GM23338 (cell line): ENCODE results near the gene TAPBPL. TPM values are rescaled to one million over a fixed set of nuclear protein-coding genes. Genes with fewer than 3 reads are reported as not detected.

Source experiments
- ATAC-seq: fragments of 200-7000 bp; cut with Tn5 transposase; 3 replicates; pipeline ENCODE4 v1.9.1; 2020
- DNase-seq: peaks from one replicate; pipeline ENCODE4 v3.0.0-alpha.2; 2015; ENCODE audit warnings: low spot score
- H2AFZ ChIP-seq: fragments of 200-600 bp; sonication (generic); 2 replicates; pipeline ENCODE4 v1.8.0; 2016; ENCODE audit warnings: antibody characterized with exemption, mild to moderate bottlenecking, moderate library complexity
- H3F3A ChIP-seq: fragments of 200-600 bp; sonication (generic); replicated peaks from 2 replicates; pipeline ENCODE4 v1.8.0; 2017; ENCODE audit warnings: antibody characterized with exemption, mixed run types, low read depth
- H3K27ac ChIP-seq: fragments of 200-600 bp; sonication (generic); 2 replicates; pipeline ENCODE4 v1.6.1; 2016; ENCODE audit warnings: low read depth
- H3K27me3 ChIP-seq: fragments of 200-600 bp; sonication (generic); 2 replicates; pipeline ENCODE4 v1.8.0; 2016; ENCODE audit warnings: mild to moderate bottlenecking, mixed run types, moderate library complexity; ENCODE audit not compliant: insufficient read depth
- H3K36me3 ChIP-seq: fragments of 200-600 bp; sonication (generic); 2 replicates; pipeline ENCODE4 v1.8.0; 2016; ENCODE audit warnings: mild to moderate bottlenecking; ENCODE audit not compliant: insufficient read depth
- H3K4me1 ChIP-seq: fragments of 200-600 bp; sonication (generic); 2 replicates; pipeline ENCODE4 v1.8.0; 2016; ENCODE audit warnings: mild to moderate bottlenecking, moderate library complexity; ENCODE audit not compliant: insufficient read depth
- H3K4me2 ChIP-seq: fragments of 200-600 bp; sonication (generic); 2 replicates; pipeline ENCODE4 v1.7.1; 2017; ENCODE audit warnings: mixed run types
- H3K4me3 ChIP-seq: fragments of 200-600 bp; sonication (generic); 2 replicates; pipeline ENCODE4 v1.6.1; 2016; ENCODE audit warnings: mixed run types
- H3K79me2 ChIP-seq: fragments of 200-600 bp; sonication (generic); replicated peaks from 2 replicates; pipeline ENCODE4 v1.8.0; 2017; ENCODE audit warnings: mild to moderate bottlenecking; ENCODE audit not compliant: insufficient read depth
- H3K9me2 ChIP-seq: fragments of 200-600 bp; sonication (generic); 2 replicates; pipeline ENCODE4 v1.8.0; 2017; ENCODE audit not compliant: insufficient read depth
- H4K20me1 ChIP-seq: fragments of 200-600 bp; sonication (generic); replicated peaks from 2 replicates; pipeline ENCODE4 v1.8.0; 2017; ENCODE audit warnings: mild to moderate bottlenecking; ENCODE audit not compliant: insufficient read depth
- H3K27ac Mint-ChIP-seq: 2 replicates; pipeline ENCODE4 v1.8.0; 2020; ENCODE audit warnings: inconsistent platforms, mild to moderate bottlenecking, moderate library complexity, mixed read lengths
- H3K27me3 Mint-ChIP-seq: 3 replicates; pipeline ENCODE4 v1.8.0; 2022; ENCODE audit warnings: low read depth, mild to moderate bottlenecking, moderate library complexity, mixed read lengths, inconsistent platforms; ENCODE audit not compliant: insufficient read depth, poor library complexity
- H3K36me3 Mint-ChIP-seq: 3 replicates; pipeline ENCODE4 v1.8.0; 2021; ENCODE audit warnings: low read depth, mild to moderate bottlenecking, inconsistent platforms, moderate library complexity, mixed read lengths
- H3K4me1 Mint-ChIP-seq: 3 replicates; pipeline ENCODE4 v1.8.0; 2020; ENCODE audit warnings: mild to moderate bottlenecking, inconsistent platforms, mixed read lengths
- H3K4me3 Mint-ChIP-seq: 3 replicates; pipeline ENCODE4 v1.8.0; 2021; ENCODE audit warnings: moderate library complexity, mild to moderate bottlenecking, inconsistent platforms, mixed read lengths
- H3K9me3 Mint-ChIP-seq: 3 replicates; pipeline ENCODE4 v1.8.0; 2020; ENCODE audit warnings: moderate library complexity, mild to moderate bottlenecking, inconsistent platforms, mixed read lengths
- EZH2 ChIP-seq: fragments of 200-600 bp; sonication (generic); IDR thresholded peaks from one replicate; pipeline ENCODE4 v1.8.0; 2017; ENCODE audit warnings: antibody characterized with exemption, mild to moderate bottlenecking, low read depth; ENCODE audit not compliant: unreplicated experiment
- EZH2phosphoT487 ChIP-seq: fragments of 200-600 bp; sonication (generic); IDR thresholded peaks from one replicate; pipeline ENCODE4 v1.8.1; 2018; ENCODE audit warnings: antibody characterized with exemption; ENCODE audit not compliant: unreplicated experiment
- JUNB ChIP-seq: IDR thresholded peaks from one replicate; pipeline ENCODE4 v1.6.1; 2016; ENCODE audit warnings: antibody characterized with exemption; ENCODE audit not compliant: unreplicated experiment
- NANOG ChIP-seq: IDR thresholded peaks from 2 replicates; pipeline ENCODE4 v1.6.1; 2016; ENCODE audit warnings: antibody characterized with exemption, borderline replicate concordance
- POLR2AphosphoS5 ChIP-seq: IDR thresholded peaks from 2 replicates; pipeline ENCODE4 v1.6.1; 2016; ENCODE audit warnings: antibody characterized with exemption, low read depth
- ZNF114 ChIP-seq: fragments of 250-450 bp; sonication (Bioruptor Pico); IDR thresholded peaks from 2 replicates; pipeline ENCODE4 v1.5.0; 2020; ENCODE audit warnings: mild to moderate bottlenecking, moderate library complexity
- ZNF331 ChIP-seq: fragments of 250-450 bp; sonication (Bioruptor Pico); IDR thresholded peaks from 2 replicates; pipeline ENCODE4 v1.5.0; 2020; ENCODE audit warnings: low read depth, mild to moderate bottlenecking, moderate library complexity
- polyA plus RNA-seq: library from polyadenylated mRNA; unstranded; fragments of >200 nt; fragmentation: Nextera tagmentation; extraction: Ambion mirVana; gene quantifications from 2 replicates; pipeline ENCODE4 v1.2.1, GENCODE V29; 2016
- total RNA-seq: library from RNA; depleted of rRNA; stranded (reverse); fragments of >200 nt; shearing (Covaris generic); gene quantifications from 2 replicates; pipeline ENCODE4 v1.2.3, GENCODE V29; 2014
- TF ChIP-seq, protein P1 (sequence below): fragments of 250-450 bp; sonication (Bioruptor Pico); IDR thresholded peaks from 2 replicates; pipeline ENCODE4 v1.5.0; 2020; ENCODE audit warnings: mild to moderate bottlenecking, moderate library complexity
- TF ChIP-seq, protein P2 (sequence below): IDR thresholded peaks from one replicate; pipeline ENCODE4 v1.6.1; 2018; ENCODE audit warnings: antibody characterized with exemption; ENCODE audit not compliant: unreplicated experiment
- TF ChIP-seq, protein P3 (sequence below), 2 experiments: fragments of 200-600 bp in 1 of 2; sonication (generic) in 1 of 2; conservative IDR thresholded peaks; 2 replicates each; pipeline versions ENCODE4 v1.5.1 to v1.6.1; 2016 to 2017; ENCODE audit warnings: antibody characterized with exemption in 2 of 2, low read depth in 2 of 2, mild to moderate bottlenecking in 2 of 2, moderate library complexity in 1 of 2

TAPBPL gene
- total and polyA plus RNA-seq, 2 experiments from 2014 or later = 0.59 to 0.65 TPM

DNA sequence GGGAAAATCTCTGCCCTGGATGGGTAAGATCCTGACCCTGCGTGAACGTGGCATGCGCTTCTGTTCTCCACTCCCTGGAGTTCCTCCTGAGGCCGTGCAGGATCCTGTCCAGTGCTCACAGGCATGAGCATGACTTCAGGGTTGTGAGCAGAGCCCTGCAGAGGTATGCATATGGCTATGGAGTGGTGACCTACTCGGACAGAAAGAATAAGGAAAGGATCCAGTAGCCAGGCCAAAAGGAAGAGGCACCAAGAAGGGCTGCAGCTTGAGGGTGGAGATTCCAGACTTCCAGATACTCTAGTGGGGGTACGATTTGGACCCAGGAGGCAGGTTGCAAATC is 27.9 kb upstream of the TAPBPL start:
- H3K4me3 ChIP-seq = no peak overlapping the region
- no peak overlapping the region for H3K27ac Mint-ChIP-seq

DNA sequence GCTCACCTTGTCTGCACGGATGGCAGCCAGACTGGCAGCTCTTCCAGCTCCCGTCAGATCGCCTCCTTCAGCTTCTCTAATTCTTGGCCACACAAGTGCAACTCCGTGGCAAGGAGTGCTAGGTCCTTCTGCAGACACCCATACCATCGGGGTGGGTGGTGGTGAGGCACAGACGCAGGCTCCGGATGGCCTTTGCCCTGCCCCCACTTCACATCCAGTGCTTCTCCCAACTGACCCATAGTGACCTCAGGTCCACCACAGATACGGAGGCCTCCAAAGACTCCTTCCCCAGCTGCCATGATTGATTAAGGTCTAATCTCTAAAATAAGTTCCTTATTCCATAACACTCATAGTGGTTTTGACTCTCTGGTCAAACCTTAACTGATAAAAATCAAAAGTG is 27.0 kb upstream of the TAPBPL start:
- Histone ChIP-seq H3F3A (no peaks in the 10 kb centered on the region), H3K27ac (no peak overlapping the region), H2AFZ (no peak overlapping the region), H4K20me1 (no peaks in the 10 kb centered on the region), H3K27me3 (no peaks in the 10 kb centered on the region), H3K4me3 (no peak overlapping the region), H3K79me2 (no peaks in the 10 kb centered on the region), H3K4me2 (no peak overlapping the region), H3K9me2 (no peaks in the 10 kb centered on the region), H3K4me1 (no peaks in the 10 kb centered on the region), H3K36me3 (no peaks in the 10 kb centered on the region)
- Mint-ChIP-seq H3K27ac (no peak overlapping the region), H3K4me3 (no peak overlapping the region), H3K36me3 (no peaks in the 10 kb centered on the region), H3K4me1 (peaks cover 5% of the 10 kb centered on the region; the same call in 2 of the 3 replicates), H3K27me3 (peaks cover 6% of the 10 kb centered on the region), H3K9me3 (no peaks in the 10 kb centered on the region)
- DNase-seq = no peak
- no peak for ATAC-seq
- no peak for TF ChIP-seq POLR2AphosphoS5
- TF ChIP-seq, protein P1, sequence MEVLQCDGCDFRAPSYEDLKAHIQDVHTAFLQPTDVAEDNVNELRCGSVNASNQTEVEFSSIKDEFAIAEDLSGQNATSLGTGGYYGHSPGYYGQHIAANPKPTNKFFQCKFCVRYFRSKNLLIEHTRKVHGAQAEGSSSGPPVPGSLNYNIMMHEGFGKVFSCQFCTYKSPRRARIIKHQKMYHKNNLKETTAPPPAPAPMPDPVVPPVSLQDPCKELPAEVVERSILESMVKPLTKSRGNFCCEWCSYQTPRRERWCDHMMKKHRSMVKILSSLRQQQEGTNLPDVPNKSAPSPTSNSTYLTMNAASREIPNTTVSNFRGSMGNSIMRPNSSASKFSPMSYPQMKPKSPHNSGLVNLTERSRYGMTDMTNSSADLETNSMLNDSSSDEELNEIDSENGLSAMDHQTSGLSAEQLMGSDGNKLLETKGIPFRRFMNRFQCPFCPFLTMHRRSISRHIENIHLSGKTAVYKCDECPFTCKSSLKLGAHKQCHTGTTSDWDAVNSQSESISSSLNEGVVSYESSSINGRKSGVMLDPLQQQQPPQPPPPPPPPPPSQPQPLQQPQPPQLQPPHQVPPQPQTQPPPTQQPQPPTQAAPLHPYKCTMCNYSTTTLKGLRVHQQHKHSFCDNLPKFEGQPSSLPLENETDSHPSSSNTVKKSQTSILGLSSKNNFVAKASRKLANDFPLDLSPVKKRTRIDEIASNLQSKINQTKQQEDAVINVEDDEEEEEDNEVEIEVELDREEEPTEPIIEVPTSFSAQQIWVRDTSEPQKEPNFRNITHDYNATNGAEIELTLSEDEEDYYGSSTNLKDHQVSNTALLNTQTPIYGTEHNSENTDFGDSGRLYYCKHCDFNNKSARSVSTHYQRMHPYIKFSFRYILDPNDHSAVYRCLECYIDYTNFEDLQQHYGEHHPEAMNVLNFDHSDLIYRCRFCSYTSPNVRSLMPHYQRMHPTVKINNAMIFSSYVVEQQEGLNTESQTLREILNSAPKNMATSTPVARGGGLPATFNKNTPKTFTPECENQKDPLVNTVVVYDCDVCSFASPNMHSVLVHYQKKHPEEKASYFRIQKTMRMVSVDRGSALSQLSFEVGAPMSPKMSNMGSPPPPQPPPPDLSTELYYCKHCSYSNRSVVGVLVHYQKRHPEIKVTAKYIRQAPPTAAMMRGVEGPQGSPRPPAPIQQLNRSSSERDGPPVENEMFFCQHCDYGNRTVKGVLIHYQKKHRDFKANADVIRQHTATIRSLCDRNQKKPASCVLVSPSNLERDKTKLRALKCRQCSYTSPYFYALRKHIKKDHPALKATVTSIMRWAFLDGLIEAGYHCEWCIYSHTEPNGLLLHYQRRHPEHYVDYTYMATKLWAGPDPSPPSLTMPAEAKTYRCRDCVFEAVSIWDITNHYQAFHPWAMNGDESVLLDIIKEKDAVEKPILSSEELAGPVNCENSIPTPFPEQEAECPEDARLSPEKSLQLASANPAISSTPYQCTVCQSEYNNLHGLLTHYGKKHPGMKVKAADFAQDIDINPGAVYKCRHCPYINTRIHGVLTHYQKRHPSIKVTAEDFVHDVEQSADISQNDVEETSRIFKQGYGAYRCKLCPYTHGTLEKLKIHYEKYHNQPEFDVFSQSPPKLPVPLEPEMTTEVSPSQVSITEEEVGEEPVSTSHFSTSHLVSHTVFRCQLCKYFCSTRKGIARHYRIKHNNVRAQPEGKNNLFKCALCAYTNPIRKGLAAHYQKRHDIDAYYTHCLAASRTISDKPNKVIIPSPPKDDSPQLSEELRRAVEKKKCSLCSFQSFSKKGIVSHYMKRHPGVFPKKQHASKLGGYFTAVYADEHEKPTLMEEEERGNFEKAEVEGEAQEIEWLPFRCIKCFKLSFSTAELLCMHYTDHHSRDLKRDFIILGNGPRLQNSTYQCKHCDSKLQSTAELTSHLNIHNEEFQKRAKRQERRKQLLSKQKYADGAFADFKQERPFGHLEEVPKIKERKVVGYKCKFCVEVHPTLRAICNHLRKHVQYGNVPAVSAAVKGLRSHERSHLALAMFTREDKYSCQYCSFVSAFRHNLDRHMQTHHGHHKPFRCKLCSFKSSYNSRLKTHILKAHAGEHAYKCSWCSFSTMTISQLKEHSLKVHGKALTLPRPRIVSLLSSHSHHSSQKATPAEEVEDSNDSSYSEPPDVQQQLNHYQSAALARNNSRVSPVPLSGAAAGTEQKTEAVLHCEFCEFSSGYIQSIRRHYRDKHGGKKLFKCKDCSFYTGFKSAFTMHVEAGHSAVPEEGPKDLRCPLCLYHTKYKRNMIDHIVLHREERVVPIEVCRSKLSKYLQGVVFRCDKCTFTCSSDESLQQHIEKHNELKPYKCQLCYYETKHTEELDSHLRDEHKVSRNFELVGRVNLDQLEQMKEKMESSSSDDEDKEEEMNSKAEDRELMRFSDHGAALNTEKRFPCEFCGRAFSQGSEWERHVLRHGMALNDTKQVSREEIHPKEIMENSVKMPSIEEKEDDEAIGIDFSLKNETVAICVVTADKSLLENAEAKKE = no peak
- TF ChIP-seq NANOG = no peak
- TF ChIP-seq EZH2phosphoT487 = no peak
- TF ChIP-seq, protein P2, sequence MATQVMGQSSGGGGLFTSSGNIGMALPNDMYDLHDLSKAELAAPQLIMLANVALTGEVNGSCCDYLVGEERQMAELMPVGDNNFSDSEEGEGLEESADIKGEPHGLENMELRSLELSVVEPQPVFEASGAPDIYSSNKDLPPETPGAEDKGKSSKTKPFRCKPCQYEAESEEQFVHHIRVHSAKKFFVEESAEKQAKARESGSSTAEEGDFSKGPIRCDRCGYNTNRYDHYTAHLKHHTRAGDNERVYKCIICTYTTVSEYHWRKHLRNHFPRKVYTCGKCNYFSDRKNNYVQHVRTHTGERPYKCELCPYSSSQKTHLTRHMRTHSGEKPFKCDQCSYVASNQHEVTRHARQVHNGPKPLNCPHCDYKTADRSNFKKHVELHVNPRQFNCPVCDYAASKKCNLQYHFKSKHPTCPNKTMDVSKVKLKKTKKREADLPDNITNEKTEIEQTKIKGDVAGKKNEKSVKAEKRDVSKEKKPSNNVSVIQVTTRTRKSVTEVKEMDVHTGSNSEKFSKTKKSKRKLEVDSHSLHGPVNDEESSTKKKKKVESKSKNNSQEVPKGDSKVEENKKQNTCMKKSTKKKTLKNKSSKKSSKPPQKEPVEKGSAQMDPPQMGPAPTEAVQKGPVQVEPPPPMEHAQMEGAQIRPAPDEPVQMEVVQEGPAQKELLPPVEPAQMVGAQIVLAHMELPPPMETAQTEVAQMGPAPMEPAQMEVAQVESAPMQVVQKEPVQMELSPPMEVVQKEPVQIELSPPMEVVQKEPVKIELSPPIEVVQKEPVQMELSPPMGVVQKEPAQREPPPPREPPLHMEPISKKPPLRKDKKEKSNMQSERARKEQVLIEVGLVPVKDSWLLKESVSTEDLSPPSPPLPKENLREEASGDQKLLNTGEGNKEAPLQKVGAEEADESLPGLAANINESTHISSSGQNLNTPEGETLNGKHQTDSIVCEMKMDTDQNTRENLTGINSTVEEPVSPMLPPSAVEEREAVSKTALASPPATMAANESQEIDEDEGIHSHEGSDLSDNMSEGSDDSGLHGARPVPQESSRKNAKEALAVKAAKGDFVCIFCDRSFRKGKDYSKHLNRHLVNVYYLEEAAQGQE = no peak
- TF ChIP-seq EZH2 = no peak
- TF ChIP-seq ZNF114 (CRISPR knock-in tag) = no peak

More for the DNA sequence above, 27.9 kb upstream of the TAPBPL start:
- Mint-ChIP-seq H3K36me3 (no peaks in the 10 kb centered on the region), H3K27me3 (peaks cover 6% of the 10 kb centered on the region), H3K4me3 (no peak overlapping the region), H3K9me3 (no peaks in the 10 kb centered on the region), H3K4me1 (peaks cover 5% of the 10 kb centered on the region; the same call in 2 of the 3 replicates)
- H4K20me1 ChIP-seq = no peaks in the 10 kb centered on the region
- H3K4me1 ChIP-seq = no peaks in the 10 kb centered on the region
- no peaks in the 10 kb centered on the region for H3K9me2 ChIP-seq
- TF ChIP-seq EZH2phosphoT487 = no peak
- TF ChIP-seq, protein P3, sequence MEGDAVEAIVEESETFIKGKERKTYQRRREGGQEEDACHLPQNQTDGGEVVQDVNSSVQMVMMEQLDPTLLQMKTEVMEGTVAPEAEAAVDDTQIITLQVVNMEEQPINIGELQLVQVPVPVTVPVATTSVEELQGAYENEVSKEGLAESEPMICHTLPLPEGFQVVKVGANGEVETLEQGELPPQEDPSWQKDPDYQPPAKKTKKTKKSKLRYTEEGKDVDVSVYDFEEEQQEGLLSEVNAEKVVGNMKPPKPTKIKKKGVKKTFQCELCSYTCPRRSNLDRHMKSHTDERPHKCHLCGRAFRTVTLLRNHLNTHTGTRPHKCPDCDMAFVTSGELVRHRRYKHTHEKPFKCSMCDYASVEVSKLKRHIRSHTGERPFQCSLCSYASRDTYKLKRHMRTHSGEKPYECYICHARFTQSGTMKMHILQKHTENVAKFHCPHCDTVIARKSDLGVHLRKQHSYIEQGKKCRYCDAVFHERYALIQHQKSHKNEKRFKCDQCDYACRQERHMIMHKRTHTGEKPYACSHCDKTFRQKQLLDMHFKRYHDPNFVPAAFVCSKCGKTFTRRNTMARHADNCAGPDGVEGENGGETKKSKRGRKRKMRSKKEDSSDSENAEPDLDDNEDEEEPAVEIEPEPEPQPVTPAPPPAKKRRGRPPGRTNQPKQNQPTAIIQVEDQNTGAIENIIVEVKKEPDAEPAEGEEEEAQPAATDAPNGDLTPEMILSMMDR (conservative IDR thresholded peaks at IDR 0.05; ENCODE audit: low read depth in 2 of 2) = no peak
- no peak for TF ChIP-seq EZH2
- TF ChIP-seq ZNF114 (CRISPR knock-in tag) = no peak
- no peak for TF ChIP-seq ZNF331
- no peak for TF ChIP-seq JUNB
- no peak overlapping the region for H3K4me2 ChIP-seq
- H2AFZ ChIP-seq = peak overlapping the region; percentile 80
- no peaks in the 10 kb centered on the region for H3K79me2 ChIP-seq
- H3F3A ChIP-seq = no peaks in the 10 kb centered on the region
- no peak overlapping the region for H3K27ac ChIP-seq
- H3K36me3 ChIP-seq = no peaks in the 10 kb centered on the region
- no peaks in the 10 kb centered on the region for H3K27me3 ChIP-seq
- no peak for DNase-seq
- ATAC-seq = peak; percentile 63
